ENCODE data around the gene AGMO.

Gene AGMO

GRCh38 chr7:15292138-15292537, 269.7 kb downstream of the AGMO start:
- Histone ChIP-seq H3K36me3 (ENCODE audit: control insufficient read depth, insufficient read depth, low read length) (no peaks in the 10 kb centered on the region), H3K9me3 (ENCODE audit: control insufficient read depth, insufficient read depth, low read depth, low read length) (no peaks in the 10 kb centered on the region), H3K9ac (ENCODE audit: low read length) (no peak overlapping the region), H3K4me3 (ENCODE audit: low read depth, low read length) (no peak overlapping the region), H3K27me3 (ENCODE audit: control insufficient read depth, insufficient read depth, low read length) (no peaks in the 10 kb centered on the region), H3K4me1 (ENCODE audit: control insufficient read depth, insufficient read depth, low read length) (no peaks in the 10 kb centered on the region), H3K27ac (ENCODE audit: low read depth, low read length) (no peak overlapping the region)

DNA sequence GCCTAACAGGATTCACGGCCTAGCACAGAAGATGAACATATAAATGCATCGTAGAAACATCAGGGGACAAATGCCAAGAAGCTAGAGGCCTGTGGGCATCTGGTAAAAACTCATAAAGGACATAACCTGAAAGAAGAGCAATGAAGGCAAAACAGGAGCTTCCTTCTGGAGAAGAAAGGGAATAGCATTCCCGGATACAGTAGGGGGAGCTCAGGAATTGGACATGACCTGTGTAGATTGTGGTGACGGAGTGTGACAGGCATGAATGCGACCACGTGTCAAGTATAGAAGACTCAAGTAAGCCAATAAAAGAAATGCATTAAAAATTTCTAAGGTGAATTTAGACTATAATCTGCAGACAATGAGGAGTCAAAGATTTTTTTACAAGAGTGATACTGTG, 270.1 kb downstream of the AGMO start:
- Histone ChIP-seq H3K9ac (ENCODE audit: low read length) (no peak overlapping the region), H3K4me1 (ENCODE audit: control insufficient read depth, insufficient read depth, low read length) (no peaks in the 10 kb centered on the region), H3K27ac (ENCODE audit: low read depth, low read length) (no peak overlapping the region), H3K4me3 (ENCODE audit: low read depth, low read length) (no peak overlapping the region), H3K9me3 (ENCODE audit: control insufficient read depth, insufficient read depth, low read depth, low read length) (no peaks in the 10 kb centered on the region), H3K27me3 (ENCODE audit: control insufficient read depth, insufficient read depth, low read length) (no peaks in the 10 kb centered on the region), H3K36me3 (ENCODE audit: control insufficient read depth, insufficient read depth, low read length) (no peaks in the 10 kb centered on the region)

DNA sequence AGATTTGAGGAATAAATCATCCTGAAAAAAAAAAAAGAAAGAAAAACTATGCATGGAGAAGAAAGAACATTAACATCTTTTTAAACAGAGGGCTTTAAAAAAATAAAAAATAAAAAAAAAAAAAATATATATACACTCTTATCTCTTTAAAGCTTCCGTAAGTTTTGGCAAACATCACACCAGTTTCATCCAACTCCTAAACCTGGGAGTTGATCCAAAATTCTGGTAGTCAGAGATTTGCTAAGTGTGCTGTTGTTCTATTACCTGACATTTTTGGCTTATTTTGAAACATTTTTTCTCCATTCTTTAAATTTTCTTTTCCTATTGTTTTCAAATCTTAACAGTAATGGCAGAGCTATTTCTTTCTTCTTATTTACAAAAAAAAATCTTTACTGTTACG, 273.1 kb downstream of the AGMO start:
- Histone ChIP-seq H3K4me3 (ENCODE audit: low read depth, low read length) (no peak overlapping the region), H3K36me3 (ENCODE audit: control insufficient read depth, insufficient read depth, low read length) (no peaks in the 10 kb centered on the region), H3K27me3 (ENCODE audit: control insufficient read depth, insufficient read depth, low read length) (no peaks in the 10 kb centered on the region), H3K9ac (ENCODE audit: low read length) (no peak overlapping the region), H3K9me3 (ENCODE audit: control insufficient read depth, insufficient read depth, low read depth, low read length) (no peaks in the 10 kb centered on the region), H3K27ac (ENCODE audit: low read depth, low read length) (no peak overlapping the region), H3K4me1 (ENCODE audit: control insufficient read depth, insufficient read depth, low read length) (no peaks in the 10 kb centered on the region)

DNA sequence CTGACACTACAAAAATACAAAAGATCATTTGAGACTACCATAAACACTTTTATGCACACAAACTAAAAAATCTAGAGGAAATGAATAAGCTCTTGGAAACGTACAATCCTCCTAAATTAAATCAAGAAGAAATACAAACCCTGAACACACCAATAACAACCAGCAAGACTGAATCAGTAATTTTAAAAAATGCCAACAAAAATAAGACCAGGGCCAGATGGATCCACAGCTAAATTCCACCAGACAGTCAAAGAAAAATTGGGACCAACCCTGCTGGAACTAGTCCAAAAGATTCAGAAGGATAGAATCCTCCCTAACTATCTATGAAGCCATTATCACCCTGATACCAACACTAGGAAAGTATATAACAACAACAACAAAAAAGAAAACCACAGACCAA, 277.4 kb downstream of the AGMO start:
- Histone ChIP-seq H3K36me3 (ENCODE audit: control insufficient read depth, insufficient read depth, low read length) (no peaks in the 10 kb centered on the region), H3K4me3 (ENCODE audit: low read depth, low read length) (no peak overlapping the region), H3K27ac (ENCODE audit: low read depth, low read length) (no peak overlapping the region), H3K9me3 (ENCODE audit: control insufficient read depth, insufficient read depth, low read depth, low read length) (no peaks in the 10 kb centered on the region), H3K9ac (ENCODE audit: low read length) (no peak overlapping the region), H3K27me3 (ENCODE audit: control insufficient read depth, insufficient read depth, low read length) (no peaks in the 10 kb centered on the region), H3K4me1 (ENCODE audit: control insufficient read depth, insufficient read depth, low read length) (peaks cover 7% of the 10 kb centered on the region)

DNA sequence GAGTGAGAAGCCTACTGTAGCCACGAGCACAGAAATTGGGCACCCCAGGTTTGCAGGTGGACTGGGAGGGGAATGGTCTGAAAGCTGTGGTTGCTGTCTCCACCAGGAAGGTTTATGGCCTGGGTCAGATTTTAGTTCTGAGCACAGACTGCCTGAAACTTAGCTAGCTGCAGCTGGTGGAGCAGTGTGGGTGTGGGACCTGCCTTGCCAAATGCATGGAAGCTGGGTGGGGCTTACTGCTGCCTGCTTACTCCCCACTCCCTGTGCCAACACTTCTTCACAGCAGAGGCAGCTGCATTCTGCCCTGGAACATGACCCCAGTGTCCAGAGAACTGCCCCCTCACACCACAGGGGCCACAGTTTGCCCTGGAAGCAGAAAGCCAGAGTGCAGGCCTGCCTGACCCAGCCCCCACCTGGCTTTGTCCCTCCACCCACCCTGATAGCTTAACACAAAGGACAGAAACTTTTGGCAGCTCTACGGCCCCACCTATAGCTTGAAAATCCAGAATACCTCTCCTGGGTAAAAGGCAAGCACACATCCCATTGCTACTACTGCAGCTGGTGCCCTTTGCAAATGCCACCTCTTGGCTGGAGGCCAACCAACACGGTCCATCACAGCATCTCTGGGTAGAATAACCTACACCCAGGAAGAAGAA, 281.6 kb downstream of the AGMO start:
- Histone ChIP-seq H3K4me3 (ENCODE audit: low read depth, low read length) (no peak overlapping the region), H3K27me3 (ENCODE audit: control insufficient read depth, insufficient read depth, low read length) (no peaks in the 10 kb centered on the region), H3K36me3 (ENCODE audit: control insufficient read depth, insufficient read depth, low read length) (no peaks in the 10 kb centered on the region), H3K9ac (ENCODE audit: low read length) (no peak overlapping the region), H3K4me1 (ENCODE audit: control insufficient read depth, insufficient read depth, low read length) (peaks cover 7% of the 10 kb centered on the region), H3K27ac (ENCODE audit: low read depth, low read length) (no peak overlapping the region), H3K9me3 (ENCODE audit: control insufficient read depth, insufficient read depth, low read depth, low read length) (0 out of 2 replicates have a peak, but pooled peaks cover 3% of the 10 kb centered on the region)

DNA sequence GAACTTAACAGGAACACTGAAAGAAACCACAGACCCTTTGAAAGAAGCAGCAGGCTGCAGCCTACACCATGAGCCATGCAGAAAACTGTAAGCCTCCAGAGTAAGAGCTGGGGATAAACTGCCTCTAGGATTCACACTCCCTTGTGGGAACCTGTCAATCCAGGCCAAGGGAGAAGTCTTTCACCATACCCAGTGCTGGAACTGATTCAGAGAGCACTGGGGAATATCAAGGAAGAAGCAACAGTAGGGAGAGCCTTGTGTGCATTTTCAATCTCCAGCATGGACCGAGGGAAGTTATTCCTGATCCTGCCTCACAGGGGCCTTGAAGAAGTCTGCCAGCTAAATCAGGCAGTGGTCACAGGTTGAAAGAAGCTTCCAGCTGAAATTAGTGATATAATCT, 282.2 kb downstream of the AGMO start:
- Histone ChIP-seq H3K27me3 (ENCODE audit: control insufficient read depth, insufficient read depth, low read length) (no peaks in the 10 kb centered on the region), H3K4me3 (ENCODE audit: low read depth, low read length) (no peak overlapping the region), H3K9ac (ENCODE audit: low read length) (no peak overlapping the region), H3K27ac (ENCODE audit: low read depth, low read length) (no peak overlapping the region), H3K4me1 (ENCODE audit: control insufficient read depth, insufficient read depth, low read length) (peaks cover 7% of the 10 kb centered on the region), H3K36me3 (ENCODE audit: control insufficient read depth, insufficient read depth, low read length) (no peaks in the 10 kb centered on the region), H3K9me3 (ENCODE audit: control insufficient read depth, insufficient read depth, low read depth, low read length) (0 out of 2 replicates have a peak, but pooled peaks cover 3% of the 10 kb centered on the region)

DNA sequence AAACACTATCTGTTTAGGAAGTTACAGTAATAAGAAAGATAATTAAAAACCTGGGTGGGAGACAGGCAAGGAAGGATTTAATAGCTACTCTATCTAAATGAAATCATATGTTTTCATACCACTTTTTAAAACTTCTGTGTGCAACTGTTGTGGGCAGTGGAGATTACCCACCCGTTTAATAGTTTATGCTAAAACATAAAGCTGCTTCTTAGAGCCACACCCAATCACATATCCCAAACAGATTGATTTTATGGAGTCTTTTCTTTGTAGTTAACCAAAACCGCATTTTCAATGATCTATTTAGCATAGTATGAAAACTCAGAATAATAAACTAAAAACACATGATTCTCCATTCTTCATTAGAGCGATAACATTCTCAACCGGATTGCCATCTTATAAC, 304.1 kb downstream of the AGMO start:
- Histone ChIP-seq H3K36me3 (ENCODE audit: control insufficient read depth, insufficient read depth, low read length) (no peaks in the 10 kb centered on the region), H3K27ac (ENCODE audit: low read depth, low read length) (no peak overlapping the region), H3K9ac (ENCODE audit: low read length) (no peak overlapping the region), H3K27me3 (ENCODE audit: control insufficient read depth, insufficient read depth, low read length) (no peaks in the 10 kb centered on the region), H3K9me3 (ENCODE audit: control insufficient read depth, insufficient read depth, low read depth, low read length) (no peaks in the 10 kb centered on the region), H3K4me1 (ENCODE audit: control insufficient read depth, insufficient read depth, low read length) (no peaks in the 10 kb centered on the region), H3K4me3 (ENCODE audit: low read depth, low read length) (no peak overlapping the region)

DNA sequence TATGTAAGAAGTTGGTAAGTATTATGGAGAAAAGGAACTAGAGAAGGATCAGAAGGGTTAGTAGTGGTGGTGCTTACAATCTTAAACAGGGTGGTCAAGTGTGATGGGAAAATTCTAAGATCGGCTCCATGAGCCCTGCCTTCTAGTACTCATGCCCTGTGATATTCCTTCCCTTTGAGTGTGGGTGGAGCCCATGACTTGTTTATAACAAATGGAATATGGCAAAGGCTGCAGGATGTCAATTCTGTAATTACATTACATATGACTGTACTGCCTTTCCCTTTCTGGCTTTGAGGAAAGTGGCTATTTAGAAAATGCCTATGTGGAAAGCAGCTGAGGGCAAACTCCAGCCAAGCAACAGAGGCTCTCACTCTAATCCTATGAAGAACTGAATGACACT, 309.6 kb downstream of the AGMO start:
- Histone ChIP-seq H3K9ac (ENCODE audit: low read length) (no peak overlapping the region), H3K27me3 (ENCODE audit: control insufficient read depth, insufficient read depth, low read length) (no peaks in the 10 kb centered on the region), H3K9me3 (ENCODE audit: control insufficient read depth, insufficient read depth, low read depth, low read length) (no peaks in the 10 kb centered on the region)

GRCh38 chr7:15248514-15248913, 313.3 kb downstream of the AGMO start:
- Histone ChIP-seq H3K4me1 (ENCODE audit: control insufficient read depth, insufficient read depth, low read length) (no peaks in the 10 kb centered on the region), H3K4me3 (ENCODE audit: low read depth, low read length) (no peak overlapping the region), H3K27ac (ENCODE audit: low read depth, low read length) (no peak overlapping the region), H3K9ac (ENCODE audit: low read length) (no peak overlapping the region), H3K27me3 (ENCODE audit: control insufficient read depth, insufficient read depth, low read length) (no peaks in the 10 kb centered on the region), H3K9me3 (ENCODE audit: control insufficient read depth, insufficient read depth, low read depth, low read length) (no peaks in the 10 kb centered on the region), H3K36me3 (ENCODE audit: control insufficient read depth, insufficient read depth, low read length) (no peaks in the 10 kb centered on the region)

More for the DNA sequence above, 309.6 kb downstream of the AGMO start:
- Histone ChIP-seq H3K4me3 (ENCODE audit: low read depth, low read length) (no peak overlapping the region), H3K4me1 (ENCODE audit: control insufficient read depth, insufficient read depth, low read length) (no peaks in the 10 kb centered on the region), H3K27ac (ENCODE audit: low read depth, low read length) (no peak overlapping the region), H3K36me3 (ENCODE audit: control insufficient read depth, insufficient read depth, low read length) (no peaks in the 10 kb centered on the region)

GRCh38 chr7:15245831-15246230, 316.0 kb downstream of the AGMO start:
- Histone ChIP-seq H3K9me3 (ENCODE audit: control insufficient read depth, insufficient read depth, low read depth, low read length) (no peaks in the 10 kb centered on the region), H3K4me3 (ENCODE audit: low read depth, low read length) (no peak overlapping the region), H3K9ac (ENCODE audit: low read length) (no peak overlapping the region), H3K36me3 (ENCODE audit: control insufficient read depth, insufficient read depth, low read length) (no peaks in the 10 kb centered on the region), H3K27me3 (ENCODE audit: control insufficient read depth, insufficient read depth, low read length) (no peaks in the 10 kb centered on the region), H3K27ac (ENCODE audit: low read depth, low read length) (no peak overlapping the region), H3K4me1 (ENCODE audit: control insufficient read depth, insufficient read depth, low read length) (no peaks in the 10 kb centered on the region)

- Histone ChIP-seq H3K36me3 (ENCODE audit: control insufficient read depth, insufficient read depth, low read length) (no peaks in the 10 kb centered on the region), H3K4me3 (ENCODE audit: low read depth, low read length) (no peak overlapping the region), H3K27ac (ENCODE audit: low read depth, low read length) (no peak overlapping the region)
These were observed 322.0 kb downstream of the AGMO start for GRCh38 chr7:15239801-15240200.

DNA sequence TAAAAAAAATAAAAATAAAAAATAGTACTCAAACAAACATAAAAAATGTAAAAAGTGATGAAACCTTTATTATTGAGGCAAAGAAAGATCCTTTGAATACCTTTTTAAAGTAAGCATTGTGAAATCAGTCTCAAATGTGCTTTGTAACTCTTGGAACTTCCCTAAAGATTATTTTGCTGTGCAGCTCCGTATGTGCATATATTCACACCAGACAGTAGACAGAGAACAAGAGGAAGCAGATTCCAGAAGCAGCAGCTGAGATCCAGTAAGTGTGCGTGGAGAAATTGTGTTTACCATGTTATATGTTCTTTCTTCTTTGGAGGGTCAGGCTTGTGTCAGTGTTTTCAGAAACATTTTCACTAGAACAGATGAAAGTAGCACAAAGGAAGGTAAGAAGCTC, 324.9 kb downstream of the AGMO start:
- Histone ChIP-seq H3K4me3 (ENCODE audit: low read depth, low read length) (no peak overlapping the region), H3K27me3 (ENCODE audit: control insufficient read depth, insufficient read depth, low read length) (no peaks in the 10 kb centered on the region), H3K9ac (ENCODE audit: low read length) (no peak overlapping the region), H3K27ac (ENCODE audit: low read depth, low read length) (no peak overlapping the region), H3K4me1 (ENCODE audit: control insufficient read depth, insufficient read depth, low read length) (no peaks in the 10 kb centered on the region), H3K36me3 (ENCODE audit: control insufficient read depth, insufficient read depth, low read length) (no peaks in the 10 kb centered on the region), H3K9me3 (ENCODE audit: control insufficient read depth, insufficient read depth, low read depth, low read length) (no peaks in the 10 kb centered on the region)

More at GRCh38 chr7:15239801-15240200, 322.0 kb downstream of the AGMO start:
- no peak overlapping the region for H3K9ac ChIP-seq (ENCODE audit: low read length)
- H3K4me1 ChIP-seq (ENCODE audit: control insufficient read depth, insufficient read depth, low read length), result no peaks in the 10 kb centered on the region
- no peaks in the 10 kb centered on the region for H3K27me3 ChIP-seq (ENCODE audit: control insufficient read depth, insufficient read depth, low read length)
- no peaks in the 10 kb centered on the region for H3K9me3 ChIP-seq (ENCODE audit: control insufficient read depth, insufficient read depth, low read depth, low read length)
